Cardiac fibroblast (primary cell): Measurements from ENCODE around the gene RPL22.
A peak's percentile ranks its signal among the peaks of the same experiment; 100 is the strongest.

ENCODE experiments used
- DNase-seq, 2 donors: peaks; one replicate each; pipeline versions ENCODE4 v3.0.0 to v3.0.0-alpha.2; 2010; ENCODE audit warnings: low read depth in 2 of 2
- H3K4me3 ChIP-seq, 2 donors: replicated peaks in 1 of 2; 1 replicate in 1 of 2; 2 replicates in 1 of 2; pipeline ENCODE4 v1.5.1; 2011; ENCODE audit warnings: low read depth in 2 of 2, low read length in 2 of 2, mild to moderate bottlenecking in 2 of 2, moderate library complexity in 1 of 2
- CTCF ChIP-seq: IDR thresholded peaks from one replicate; pipeline ENCODE4 v1.5.1; 2011; ENCODE audit warnings: low read depth, mild to moderate bottlenecking, low read length, inconsistent platforms

RPL22 gene

GRCh38 chr1:6200188-6200809 lies 904 bp upstream of the RPL22 start:
- no peak for DNase-seq
- H3K4me3 ChIP-seq = peak overlapping the region; percentile 38 to 97
- TF ChIP-seq CTCF = no peak

- no peak for DNase-seq
These were observed 623 bp downstream of the RPL22 start for GRCh38 chr1:6198646-6199297.

GRCh38 chr1:6197746-6198427 lies 1.5 kb downstream of the RPL22 start:
- peak overlapping the region; percentile 97 to 98 for H3K4me3 ChIP-seq
- no peak for DNase-seq
- TF ChIP-seq CTCF = no peak

More at GRCh38 chr1:6198646-6199297, 623 bp downstream of the RPL22 start:
- no peak for TF ChIP-seq CTCF
- peak overlapping the region; percentile 97 to 98 for H3K4me3 ChIP-seq

- no peak overlapping the region for H3K4me3 ChIP-seq
- TF ChIP-seq CTCF = no peak
- DNase-seq = no peak
These were observed 7.4 kb downstream of the RPL22 start for GRCh38 chr1:6191968-6192367.

- DNase-seq = no peak
- H3K4me3 ChIP-seq = no peak overlapping the region
- TF ChIP-seq CTCF = no peak
These were observed 10.9 kb downstream of the RPL22 start for GRCh38 chr1:6188466-6188865.

- peak; percentile 52 for TF ChIP-seq CTCF
- DNase-seq = peak; percentile 56
- no peak overlapping the region for H3K4me3 ChIP-seq
These were observed 13.6 kb downstream of the RPL22 start for GRCh38 chr1:6185635-6186382.
